ENCODE data around the gene VSTM4. TPM values are rescaled to one million over a fixed set of nuclear protein-coding genes. Genes with fewer than 3 reads are reported as not detected.

VSTM4 gene
- total and polyA plus RNA-seq, 11 donors, result 5.6 to 22.1 (median 15.8) TPM

DNA sequence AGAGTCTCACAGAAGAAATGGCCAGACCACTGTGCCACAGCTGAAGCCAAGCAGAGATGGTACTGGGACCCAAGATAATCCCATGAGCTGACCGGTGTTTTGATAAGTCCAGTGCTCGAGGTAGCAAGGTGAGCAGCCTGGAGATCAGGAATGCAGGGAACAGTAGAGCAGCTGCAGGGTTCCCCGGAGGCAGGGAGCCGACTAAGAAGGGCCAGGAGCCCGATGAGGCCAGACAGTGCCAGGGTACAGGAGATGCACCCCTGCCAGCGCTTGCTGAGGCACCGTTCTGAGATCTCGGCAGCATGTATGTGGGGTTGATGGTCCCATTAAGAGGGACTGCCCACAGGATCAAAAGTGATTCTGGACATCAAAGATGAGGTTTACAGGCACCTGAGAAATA is 47.1 kb downstream of the VSTM4 start:
- Histone ChIP-seq H3K9me3 (no peaks in the 10 kb centered on the region), H3K27me3 (no peaks in the 10 kb centered on the region), H3K4me3 (no peak overlapping the region), H3K36me3 (peaks cover 0 to 38% (median 16%) of the 10 kb centered on the region in 9 donors), H3K4me1 (peaks cover 0 to 32% (median 12%) of the 10 kb centered on the region in 12 donors), H3K27ac (no peak overlapping the region)
- WGBS, 4 donors, result 91 to 94% (median 93%) methylated on average over 8 of the region's 8 CpGs
- ATAC-seq, result no peak
- intact Hi-C loops (cut with DNase I), result no loop called here
- no peak for TF ChIP-seq POLR2A (IDR thresholded peaks at IDR 0.05)
- TF ChIP-seq, protein P1, sequence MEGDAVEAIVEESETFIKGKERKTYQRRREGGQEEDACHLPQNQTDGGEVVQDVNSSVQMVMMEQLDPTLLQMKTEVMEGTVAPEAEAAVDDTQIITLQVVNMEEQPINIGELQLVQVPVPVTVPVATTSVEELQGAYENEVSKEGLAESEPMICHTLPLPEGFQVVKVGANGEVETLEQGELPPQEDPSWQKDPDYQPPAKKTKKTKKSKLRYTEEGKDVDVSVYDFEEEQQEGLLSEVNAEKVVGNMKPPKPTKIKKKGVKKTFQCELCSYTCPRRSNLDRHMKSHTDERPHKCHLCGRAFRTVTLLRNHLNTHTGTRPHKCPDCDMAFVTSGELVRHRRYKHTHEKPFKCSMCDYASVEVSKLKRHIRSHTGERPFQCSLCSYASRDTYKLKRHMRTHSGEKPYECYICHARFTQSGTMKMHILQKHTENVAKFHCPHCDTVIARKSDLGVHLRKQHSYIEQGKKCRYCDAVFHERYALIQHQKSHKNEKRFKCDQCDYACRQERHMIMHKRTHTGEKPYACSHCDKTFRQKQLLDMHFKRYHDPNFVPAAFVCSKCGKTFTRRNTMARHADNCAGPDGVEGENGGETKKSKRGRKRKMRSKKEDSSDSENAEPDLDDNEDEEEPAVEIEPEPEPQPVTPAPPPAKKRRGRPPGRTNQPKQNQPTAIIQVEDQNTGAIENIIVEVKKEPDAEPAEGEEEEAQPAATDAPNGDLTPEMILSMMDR (IDR thresholded peaks at IDR 0.05), result no peak
- no peak for DNase-seq

DNA sequence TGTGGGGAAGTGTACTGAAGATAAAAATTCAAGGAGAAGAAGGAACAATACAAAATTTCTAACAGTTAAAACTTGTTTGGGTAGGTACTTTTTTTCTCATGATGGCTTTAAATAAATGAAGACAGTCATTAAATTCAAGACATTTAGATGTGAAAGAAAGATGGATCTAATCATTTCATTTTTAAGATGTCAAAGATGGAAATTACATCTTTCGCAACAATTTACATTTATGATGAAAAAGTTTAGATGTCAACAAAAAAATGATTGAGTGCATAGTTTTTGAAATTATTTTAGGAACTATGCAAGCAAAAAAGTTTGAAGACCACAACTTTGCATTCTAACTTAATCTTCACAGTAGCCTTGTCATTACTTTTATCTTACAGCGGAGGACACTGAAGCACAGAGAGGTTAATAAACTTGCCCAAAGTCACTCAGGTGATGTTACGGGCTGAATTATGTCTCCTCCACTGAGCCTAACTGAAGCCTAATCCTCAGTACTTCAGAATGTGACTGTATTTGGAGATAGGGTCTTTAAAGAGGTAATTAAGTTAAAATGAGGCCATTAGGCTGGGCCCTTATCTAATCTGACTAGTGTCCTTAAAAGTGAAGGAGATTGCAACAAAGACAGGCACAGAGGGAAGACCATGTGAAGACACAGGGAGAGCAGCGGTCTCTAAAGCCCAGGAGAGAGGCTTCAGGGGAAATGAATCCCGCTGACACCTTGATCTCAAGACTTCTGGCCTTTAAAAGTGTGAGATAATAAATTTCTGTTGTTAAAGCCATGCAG is 48.2 kb downstream of the VSTM4 start:
- H3K4me1 ChIP-seq, result peaks cover 0 to 32% (median 12%) of the 10 kb centered on the region in 12 donors

DNA sequence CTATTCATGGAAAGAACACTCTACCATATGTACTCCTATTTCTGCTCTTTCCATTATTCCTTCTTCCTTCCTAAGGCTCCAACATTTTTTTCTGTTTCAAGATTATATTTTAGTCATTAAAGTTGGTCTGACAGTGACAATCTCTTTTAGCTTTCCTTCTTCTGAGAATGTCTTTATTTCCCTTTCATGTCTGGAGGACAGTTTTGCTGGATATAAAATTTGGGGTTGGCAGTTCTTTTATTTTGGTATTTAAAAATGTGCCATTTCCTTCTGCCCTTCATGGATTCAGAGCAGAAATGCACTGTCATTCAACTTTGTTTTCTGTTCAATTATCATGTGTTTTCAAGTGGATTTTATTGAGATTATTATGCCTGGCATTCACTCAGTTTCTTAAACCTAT is 53.1 kb downstream of the VSTM4 start:
- Histone ChIP-seq H3K4me1 (peaks cover 0 to 22% (median 9%) of the 10 kb centered on the region in 12 donors), H3K4me3 (no peak overlapping the region), H3K36me3 (peaks cover 0 to 41% (median 14%) of the 10 kb centered on the region in 9 donors), H3K27me3 (no peaks in the 10 kb centered on the region), H3K27ac (no peak overlapping the region), H3K9me3 (peaks cover 0 to 26% (median 2%) of the 10 kb centered on the region in 12 donors)
- TF ChIP-seq POLR2A (IDR thresholded peaks at IDR 0.05), result no peak
- TF ChIP-seq, protein P1 (IDR thresholded peaks at IDR 0.05), result no peak
- no peak for ATAC-seq
- no peak for DNase-seq
- intact Hi-C loops (cut with DNase I), result no loop called here

More for the DNA sequence above, 48.2 kb downstream of the VSTM4 start:
- intact Hi-C loops (cut with DNase I), result no loop called here
- 90 to 97% (median 94%) methylated on average over 5 of the region's 5 CpGs for WGBS, 4 donors
- H3K27me3 ChIP-seq, result no peaks in the 10 kb centered on the region
- peaks cover 0 to 41% (median 15%) of the 10 kb centered on the region in 9 donors for H3K36me3 ChIP-seq
- DNase-seq, result no peak
- ATAC-seq, result no peak
- H3K4me3 ChIP-seq, result no peak overlapping the region
- no peak overlapping the region for H3K27ac ChIP-seq
- TF ChIP-seq, protein P1 (IDR thresholded peaks at IDR 0.05), result no peak
- no peak for TF ChIP-seq POLR2A (IDR thresholded peaks at IDR 0.05)
- peaks cover 0 to 8% (median 2%) of the 10 kb centered on the region in 12 donors for H3K9me3 ChIP-seq

DNA sequence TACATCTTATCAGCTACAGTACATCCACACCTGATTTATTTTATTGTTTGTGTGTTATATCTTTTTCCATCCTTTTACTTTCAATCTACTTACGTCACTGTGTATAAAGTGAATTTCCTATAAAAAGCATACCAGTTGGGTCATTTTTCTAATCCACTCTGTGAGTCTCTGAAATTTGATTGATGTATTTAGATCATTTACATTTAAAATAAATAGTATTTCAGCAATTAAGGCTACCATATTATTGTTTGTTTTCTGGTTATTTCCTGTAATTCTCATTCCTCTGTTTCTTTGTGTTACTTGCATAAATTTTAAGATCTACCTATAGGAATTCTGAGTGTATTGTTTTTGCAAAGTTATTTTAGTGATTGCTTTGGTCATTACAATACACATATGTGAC is 53.7 kb downstream of the VSTM4 start:
- intact Hi-C loops (cut with DNase I), result no loop called here
- H3K36me3 ChIP-seq, result peaks cover 0 to 41% (median 14%) of the 10 kb centered on the region in 9 donors
- no peaks in the 10 kb centered on the region for H3K27me3 ChIP-seq
- no peak overlapping the region for H3K27ac ChIP-seq
- H3K9me3 ChIP-seq, result peaks cover 0 to 26% (median 2%) of the 10 kb centered on the region in 12 donors
- 96 to 100% (median 98%) methylated on average over 1 of the region's 1 CpG for WGBS, 4 donors
- H3K4me3 ChIP-seq, result no peak overlapping the region
- ATAC-seq, result no peak
- H3K4me1 ChIP-seq, result peaks cover 0 to 25% (median 9%) of the 10 kb centered on the region in 12 donors
- no peak for DNase-seq
- TF ChIP-seq, protein P1 (IDR thresholded peaks at IDR 0.05), result no peak
- no peak for TF ChIP-seq POLR2A (IDR thresholded peaks at IDR 0.05)

All from heart left ventricle (tissue), 16 donors.